Retina (tissue), 1 donor: ENCODE measurements around the gene INPP5D.
"Not testable (repeated sequence)": the region's sequence is repeated elsewhere in the genome, so short reads cannot be mapped to it uniquely, and the experiment has no call there.

Source experiments
- DNase-seq: peaks from one replicate; pipeline ENCODE4 v3.0.0-alpha.2; 2016

The INPP5D gene

GRCh38 chr2:233096006-233096405 is 35.9 kb downstream of the INPP5D start:
- DNase-seq, result no peak

- no peak for DNase-seq
Observed at GRCh38 chr2:233098618-233099017, 38.5 kb downstream of the INPP5D start.

DNA sequence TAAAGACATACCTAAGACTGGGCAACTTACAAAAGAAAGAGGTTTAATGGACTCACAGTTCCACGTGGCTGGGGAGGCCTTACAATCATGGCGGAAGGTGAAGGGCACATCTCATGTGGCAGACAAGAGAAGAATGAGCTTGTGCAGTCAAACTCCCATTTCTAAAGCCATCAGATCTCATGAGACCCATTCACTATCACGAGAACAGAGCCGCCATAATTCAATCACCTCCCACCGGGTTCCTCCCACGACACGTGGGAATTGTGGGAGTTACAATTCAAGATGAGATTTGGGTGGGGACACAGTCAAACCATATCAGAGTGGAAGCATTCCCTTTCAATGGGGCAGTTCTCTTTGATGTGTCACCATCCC is 39.7 kb downstream of the INPP5D start:
- DNase-seq, result not testable (repeated sequence)

GRCh38 chr2:233100192-233100998 is 40.3 kb downstream of the INPP5D start:
- DNase-seq, result no peak

DNA sequence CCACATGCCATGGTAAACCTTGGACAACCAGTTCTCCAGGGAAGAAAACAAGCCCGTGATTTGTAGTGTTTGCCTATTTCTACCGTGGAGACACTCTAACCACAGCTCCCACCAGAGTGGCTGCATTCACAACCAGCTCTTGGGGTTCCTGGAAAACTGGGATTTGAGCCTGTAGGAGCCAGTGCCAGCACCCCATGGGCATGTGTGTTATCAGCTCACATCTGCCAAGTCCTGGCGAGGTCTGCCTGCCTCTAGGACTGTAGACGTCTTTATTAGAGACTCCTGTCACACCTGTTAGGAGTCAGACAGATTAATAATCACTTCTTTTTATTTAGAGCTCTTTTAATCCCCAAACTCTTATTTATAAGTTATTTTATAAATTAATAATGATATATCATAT is 41.0 kb downstream of the INPP5D start:
- DNase-seq, result no peak

GRCh38 chr2:233101816-233102215 is 41.7 kb downstream of the INPP5D start:
- DNase-seq, result no peak

- no peak for DNase-seq
Observed at GRCh38 chr2:233105156-233105895, 45.2 kb downstream of the INPP5D start.

DNA sequence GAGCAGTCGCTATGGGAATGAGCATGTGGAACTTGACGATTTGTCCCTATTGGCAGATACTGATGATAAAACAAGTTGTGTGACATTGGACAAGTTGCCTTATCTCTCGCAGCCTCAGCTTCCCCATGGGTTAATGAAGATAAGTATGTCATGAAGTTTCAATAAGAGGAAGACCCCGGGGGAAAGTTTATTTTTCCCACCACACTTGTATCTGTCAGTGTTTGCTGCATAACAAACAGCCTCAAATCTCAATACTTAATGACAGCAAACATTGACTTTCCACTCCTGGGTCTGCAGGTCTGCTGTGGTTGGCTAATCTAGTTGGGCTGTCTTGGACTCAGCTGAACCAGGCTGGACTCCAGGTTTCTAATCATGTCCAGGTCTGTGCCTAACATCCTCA is 45.8 kb downstream of the INPP5D start:
- DNase-seq, result no peak

DNA sequence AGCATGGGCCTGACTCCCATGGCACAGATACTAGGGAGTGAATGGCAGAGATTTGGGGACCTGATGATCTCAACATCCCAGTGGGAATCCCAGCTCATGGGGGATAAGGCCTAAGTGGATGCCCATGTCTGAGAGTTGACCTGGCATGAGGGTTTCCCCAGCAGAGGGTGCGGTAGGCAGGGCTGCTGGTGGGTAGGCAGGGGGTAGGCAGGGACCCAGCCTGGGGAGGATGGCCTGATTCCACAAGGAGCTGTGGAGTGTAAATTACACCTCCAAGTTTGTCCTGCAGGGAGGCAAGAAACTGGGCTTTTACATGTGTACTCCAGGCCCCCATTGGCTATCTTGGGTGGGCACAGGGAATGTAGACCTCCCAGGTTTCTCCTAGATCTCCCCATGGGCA is 46.9 kb downstream of the INPP5D start:
- no peak for DNase-seq

DNA sequence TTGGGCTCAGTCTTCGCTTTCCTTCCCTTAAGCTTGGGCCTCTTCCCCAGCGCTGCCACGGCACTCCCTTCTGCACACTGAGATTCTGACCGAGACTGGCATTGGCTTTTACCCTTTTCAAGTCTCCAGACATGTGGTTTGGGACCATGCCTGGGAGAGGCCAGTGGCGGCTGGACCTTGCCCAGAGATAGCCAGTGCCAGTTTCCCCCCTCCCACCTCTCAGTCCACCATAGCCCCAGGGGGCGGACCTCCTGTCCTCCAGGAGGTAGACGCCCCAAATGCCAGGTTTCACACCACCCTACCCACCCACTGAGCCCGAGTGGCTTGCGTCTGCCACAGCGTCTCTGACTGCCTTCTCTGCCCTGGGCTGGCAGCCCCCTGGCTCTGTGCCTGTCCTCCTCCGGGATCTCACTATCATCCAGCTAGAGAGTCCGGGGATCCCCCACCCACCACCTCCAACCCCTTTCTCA is 47.7 kb downstream of the INPP5D start:
- DNase-seq, result no peak

- DNase-seq, result no peak
Observed at GRCh38 chr2:233108611-233109490, 48.7 kb downstream of the INPP5D start.

GRCh38 chr2:233111427-233111826 is 51.3 kb downstream of the INPP5D start:
- DNase-seq, result no peak

DNA sequence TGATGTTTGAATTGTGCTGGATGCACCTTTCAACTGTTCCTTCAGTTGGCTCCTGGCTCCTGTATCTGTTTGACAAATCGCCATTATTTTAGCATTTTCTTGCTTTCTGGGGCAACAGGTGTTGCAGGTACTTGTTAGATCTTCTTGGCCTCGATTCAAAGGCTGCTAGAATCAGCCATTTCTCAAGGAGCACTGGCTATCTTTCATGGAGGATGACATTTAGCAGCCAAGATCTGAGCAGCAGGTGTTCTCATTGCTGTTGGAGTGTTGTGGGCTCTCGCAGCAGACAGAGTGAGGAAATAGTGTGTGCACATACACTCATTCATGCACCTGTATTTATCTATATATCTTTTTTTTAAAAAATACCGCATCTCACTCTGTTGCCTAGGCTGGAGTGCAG is 52.2 kb downstream of the INPP5D start:
- no peak for DNase-seq

GRCh38 chr2:233112776-233113452 is 52.8 kb downstream of the INPP5D start:
- DNase-seq, result no peak

DNA sequence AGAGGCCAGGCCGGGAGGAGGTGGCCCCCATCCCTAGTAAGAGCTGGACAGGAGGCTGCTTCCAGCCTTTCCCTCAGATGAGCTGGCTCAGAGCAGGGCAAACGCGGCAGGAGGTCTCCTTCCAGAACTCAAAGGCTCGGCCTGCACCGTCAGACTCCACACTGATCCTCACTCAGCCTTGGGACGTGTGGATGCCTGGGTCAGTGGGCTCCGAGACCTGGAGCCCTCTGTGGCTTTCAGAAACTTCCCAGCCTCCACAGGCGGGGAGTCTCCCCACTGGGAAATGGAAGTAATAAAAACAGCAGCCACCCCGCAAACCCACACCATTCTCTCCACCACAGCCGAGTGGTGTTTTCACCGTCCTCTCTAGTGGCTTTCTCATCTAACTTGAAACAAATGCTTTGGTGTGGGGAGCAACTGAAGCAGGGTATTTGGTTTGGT is 54.3 kb downstream of the INPP5D start:
- DNase-seq, result no peak

DNA sequence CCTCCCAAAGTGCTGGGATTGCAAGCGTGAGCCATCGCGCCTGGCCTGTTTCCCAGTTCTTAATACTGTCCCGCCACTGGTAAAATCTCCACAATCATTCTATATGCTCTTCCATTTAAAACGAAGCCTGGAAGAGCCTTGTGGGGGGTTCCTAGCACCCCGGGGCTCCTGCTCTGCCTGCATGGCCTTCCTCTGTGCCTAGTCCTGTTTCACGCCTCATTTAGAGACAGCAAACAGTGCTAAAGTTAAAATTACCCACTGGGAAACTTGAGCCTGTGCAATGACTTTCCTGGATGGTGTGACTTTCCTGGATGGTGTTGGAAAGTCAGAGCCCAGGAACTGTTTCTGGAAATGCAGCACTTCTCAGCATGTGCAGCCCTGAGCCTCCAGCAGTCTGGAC is 55.0 kb downstream of the INPP5D start:
- no peak for DNase-seq

- no peak for DNase-seq
Observed at GRCh38 chr2:233115741-233116140, 55.6 kb downstream of the INPP5D start.

DNA sequence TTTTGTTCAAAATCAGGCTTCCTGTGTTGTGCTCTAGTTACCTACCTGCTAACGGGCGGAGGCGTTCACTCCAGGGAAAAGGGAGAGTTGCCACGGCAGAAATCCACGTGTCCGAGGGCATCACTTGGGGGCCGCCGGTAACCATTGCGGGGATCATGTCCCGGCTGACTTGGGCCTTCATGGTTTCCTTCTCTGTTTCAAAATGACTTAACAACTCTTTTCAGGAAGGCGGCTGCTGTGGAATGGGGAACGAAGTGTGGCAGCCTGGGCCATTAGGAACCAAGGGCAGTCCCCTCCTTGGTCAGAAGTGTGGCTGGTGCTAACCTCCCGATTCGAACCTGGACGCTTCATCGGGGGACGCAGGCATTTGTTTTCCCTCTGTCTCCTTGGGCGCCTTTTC is 56.8 kb downstream of the INPP5D start:
- DNase-seq, result no peak

DNA sequence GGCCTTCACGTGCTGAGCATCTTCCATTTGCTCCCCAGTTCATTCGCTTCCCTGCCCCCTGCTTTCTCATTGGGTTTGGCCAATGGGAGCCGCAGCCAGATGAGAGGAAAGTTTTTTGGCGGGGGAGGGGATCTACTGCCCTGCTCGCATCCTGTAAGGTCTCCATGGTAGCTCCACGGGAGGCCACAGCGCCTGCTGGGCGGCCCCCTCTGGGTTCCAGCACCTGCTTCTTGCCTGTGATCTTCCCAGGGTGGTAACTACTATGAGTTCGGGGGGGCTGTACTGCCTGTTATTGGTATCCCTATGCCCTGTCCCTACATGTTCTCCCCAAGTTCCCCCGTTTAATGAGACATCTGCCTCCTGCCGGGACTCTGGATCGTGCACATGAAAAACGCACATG is 57.2 kb downstream of the INPP5D start:
- DNase-seq, result no peak

GRCh38 chr2:233117811-233118647 is 57.9 kb downstream of the INPP5D start:
- no peak for DNase-seq

GRCh38 chr2:233118648-233119000 is 58.5 kb downstream of the INPP5D start:
- DNase-seq, result no peak

- DNase-seq, result no peak
Observed at GRCh38 chr2:233119123-233119522, 59.0 kb downstream of the INPP5D start.
